Measurements from ENCODE around the gene ARHGAP4. TPM values are rescaled to one million over a fixed set of nuclear protein-coding genes. Genes with fewer than 3 reads are reported as not detected.

ARHGAP4 gene
- total and polyA plus RNA-seq, 2 donors from 2014 or later = 38.3 to 73.0 TPM

DNA sequence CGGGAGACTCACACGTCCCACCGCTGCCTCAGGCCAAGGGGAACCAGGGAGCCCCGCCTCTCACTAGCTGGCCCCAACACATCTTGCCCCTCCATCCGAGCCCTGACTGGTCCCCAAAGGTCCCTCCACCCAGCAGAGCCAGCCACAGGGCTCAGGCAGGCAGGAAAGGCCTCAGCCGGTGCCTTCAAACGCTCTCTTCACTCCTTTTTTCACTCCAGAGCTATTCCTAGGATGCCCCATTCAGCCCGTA lies 1.5 kb upstream of the ARHGAP4 start:
- FAIRE-seq = no peak
- peaks cover 0 to 20% (median 7%) of the 10 kb centered on the region in 3 donors for H3K4me1 ChIP-seq (ENCODE audit: control insufficient read depth in 2 of 3, insufficient read depth in 2 of 3, low read depth in 1 of 3, low read length in 3 of 3)
- H3K36me3 ChIP-seq (ENCODE audit: control insufficient read depth in 2 of 3, insufficient read depth in 3 of 3, low read length in 3 of 3) = peaks cover 0 to 2% (median 0%) of the 10 kb centered on the region in 3 donors
- no peaks in the 10 kb centered on the region for H3K9me3 ChIP-seq (ENCODE audit: control insufficient read depth in 2 of 3, insufficient read depth in 1 of 3, low read length in 3 of 3)
- no peak for TF ChIP-seq CTCF (IDR thresholded peaks at IDR 0.05; ENCODE audit: borderline replicate concordance, extremely low read depth, insufficient read depth)
- peak overlapping the region in 2 of 3 donors; percentile 79 to 86 for H3K9ac ChIP-seq (ENCODE audit: low read length in 3 of 3)
- H3K27me3 ChIP-seq (ENCODE audit: control insufficient read depth, insufficient read depth, low read length) = no peaks in the 10 kb centered on the region
- intact Hi-C loops (cut with DNase I) = no loop called here
- DNase-seq = peak in 1 of 5 donors; percentile 41
- H3K4me3 ChIP-seq (ENCODE audit: low read length in 3 of 3) = peak overlapping the region; percentile 57 to 71 (median 61)
- H3K27ac ChIP-seq (ENCODE audit: low read depth in 2 of 2, low read length in 2 of 2) = peak overlapping the region; percentile 96 to 97

DNA sequence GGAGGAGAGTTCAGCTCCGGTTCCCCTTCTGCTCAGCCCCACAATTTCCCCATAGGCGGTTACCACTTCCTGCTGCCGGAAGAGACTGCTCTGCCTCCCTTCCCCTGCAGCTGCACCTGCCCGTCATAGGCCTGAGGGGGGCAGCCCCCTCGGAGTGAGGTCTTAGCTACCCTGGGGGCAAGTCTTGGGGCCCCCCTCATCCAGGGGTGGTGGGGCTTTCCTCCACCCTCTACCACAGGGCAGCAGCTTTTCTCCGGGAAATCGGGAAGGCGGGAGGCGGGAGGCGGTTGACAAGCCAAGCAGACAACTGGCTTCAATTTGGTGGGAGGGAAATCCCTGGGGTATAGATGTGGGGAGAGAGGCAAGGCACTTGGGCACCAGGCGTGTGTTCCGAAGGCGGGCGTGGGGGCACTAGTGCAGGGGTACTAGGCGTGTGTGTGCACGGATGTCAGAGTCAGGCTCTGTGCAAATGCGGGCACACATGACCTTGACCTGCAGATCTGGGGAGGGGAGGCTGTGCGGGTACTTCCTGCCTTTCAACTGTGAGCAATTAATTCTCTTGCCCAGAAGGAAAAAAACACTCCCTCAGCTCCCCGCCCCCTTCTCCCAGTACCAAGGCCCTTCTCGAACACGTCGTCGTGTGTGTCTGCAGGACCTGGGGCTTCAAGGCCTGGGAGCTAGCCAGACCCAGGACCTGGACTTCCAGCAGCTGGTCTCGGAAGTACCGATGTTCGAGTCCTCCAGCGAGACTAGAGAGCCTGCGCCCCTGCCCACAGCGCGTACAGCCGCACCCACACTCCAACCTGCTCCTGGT lies 1.0 kb upstream of the ARHGAP4 start:
- no peaks in the 10 kb centered on the region for H3K27me3 ChIP-seq (ENCODE audit: control insufficient read depth, insufficient read depth, low read length)
- DNase-seq = peak; percentile 55 to 85 (median 75)
- FAIRE-seq = no peak
- H3K9me3 ChIP-seq (ENCODE audit: control insufficient read depth in 2 of 3, insufficient read depth in 1 of 3, low read length in 3 of 3) = no peaks in the 10 kb centered on the region
- peak overlapping the region in 2 of 3 donors; percentile 79 to 86 for H3K9ac ChIP-seq (ENCODE audit: low read length in 3 of 3)
- TF ChIP-seq CTCF (IDR thresholded peaks at IDR 0.05; ENCODE audit: borderline replicate concordance, extremely low read depth, insufficient read depth) = no peak
- peaks cover 0 to 2% (median 0%) of the 10 kb centered on the region in 3 donors for H3K36me3 ChIP-seq (ENCODE audit: control insufficient read depth in 2 of 3, insufficient read depth in 3 of 3, low read length in 3 of 3)
- H3K27ac ChIP-seq (ENCODE audit: low read depth in 2 of 2, low read length in 2 of 2) = peak overlapping the region; percentile 96 to 97
- peak overlapping the region; percentile 57 to 71 (median 61) for H3K4me3 ChIP-seq (ENCODE audit: low read length in 3 of 3)
- H3K4me1 ChIP-seq (ENCODE audit: control insufficient read depth in 2 of 3, insufficient read depth in 2 of 3, low read depth in 1 of 3, low read length in 3 of 3) = peaks cover 0 to 20% (median 7%) of the 10 kb centered on the region in 3 donors
- intact Hi-C loops (cut with DNase I) = no loop called here

GRCh38 chrX:153926552-153926857 lies 441 bp upstream of the ARHGAP4 start:
- Histone ChIP-seq H3K36me3 (ENCODE audit: control insufficient read depth in 2 of 3, insufficient read depth in 3 of 3, low read length in 3 of 3) (peaks cover 0 to 2% (median 0%) of the 10 kb centered on the region in 3 donors), H3K27ac (ENCODE audit: low read depth in 2 of 2, low read length in 2 of 2) (peak overlapping the region; percentile 96 to 97), H3K4me3 (ENCODE audit: low read length in 3 of 3) (no peak overlapping the region), H3K4me1 (ENCODE audit: control insufficient read depth in 2 of 3, insufficient read depth in 2 of 3, low read depth in 1 of 3, low read length in 3 of 3) (peaks cover 0 to 22% (median 7%) of the 10 kb centered on the region in 3 donors), H3K27me3 (ENCODE audit: control insufficient read depth, insufficient read depth, low read length) (no peaks in the 10 kb centered on the region), H3K9me3 (ENCODE audit: control insufficient read depth in 2 of 3, insufficient read depth in 1 of 3, low read length in 3 of 3) (no peaks in the 10 kb centered on the region), H3K9ac (ENCODE audit: low read length in 3 of 3) (no peak overlapping the region)
- no peak for TF ChIP-seq CTCF (IDR thresholded peaks at IDR 0.05; ENCODE audit: borderline replicate concordance, extremely low read depth, insufficient read depth)
- intact Hi-C loops (cut with DNase I) = no loop called here
- FAIRE-seq (no peak), DNase-seq (no peak)

Data from kidney (tissue), 14 donors.